HG02938 (cell line): Measurements from ENCODE around the gene PDE11A.
A peak's percentile ranks its signal among the peaks of the same experiment; 100 is the strongest.

Experiments used
- ATAC-seq: cut with Tn5 transposase; IDR thresholded peaks from one replicate; pipeline ENCODE4 v1.9.1; 2021; ENCODE audit warnings: mild to moderate bottlenecking, moderate library complexity; ENCODE audit not compliant: unreplicated experiment

Gene PDE11A

DNA sequence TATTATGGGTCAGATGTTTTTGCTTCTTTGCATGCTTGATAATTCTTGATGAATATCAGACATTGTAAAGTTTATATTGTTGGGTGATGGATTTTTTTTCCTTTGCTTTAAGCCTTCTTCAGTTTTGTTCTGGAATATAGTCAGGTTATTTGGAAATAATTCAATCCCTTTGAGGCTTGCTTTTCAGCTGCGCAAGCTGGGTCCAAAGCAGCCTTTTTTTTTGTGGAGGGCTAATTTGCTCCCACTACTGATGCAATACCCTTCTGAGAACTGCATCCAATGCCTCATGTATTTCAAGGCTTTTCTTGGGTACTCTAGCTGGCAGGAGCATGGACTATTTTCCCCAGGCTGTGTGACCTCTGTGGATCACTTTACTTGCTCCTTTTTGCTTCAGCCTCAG lies 434.1 kb downstream of the PDE11A start:
- ATAC-seq = no peak

DNA sequence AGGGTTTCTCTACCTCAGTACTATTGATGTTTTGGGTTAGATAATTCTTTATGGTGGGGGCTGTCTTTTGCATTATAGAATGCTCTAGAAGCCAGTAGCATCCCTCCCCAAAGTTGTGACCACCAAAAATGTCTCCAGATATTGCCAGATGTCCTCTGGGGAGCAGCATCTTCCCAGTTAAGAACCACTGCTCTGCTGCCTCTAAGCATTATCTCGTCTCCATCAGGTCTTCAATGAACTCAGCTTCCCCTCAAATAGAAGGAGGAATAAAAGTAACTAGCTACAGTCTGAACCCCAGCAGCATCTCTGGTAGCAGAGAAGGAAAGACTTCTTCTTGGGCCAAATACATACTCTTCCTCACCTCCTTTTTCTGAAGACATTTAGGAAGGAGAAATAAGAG lies 435.9 kb downstream of the PDE11A start:
- ATAC-seq = no peak

DNA sequence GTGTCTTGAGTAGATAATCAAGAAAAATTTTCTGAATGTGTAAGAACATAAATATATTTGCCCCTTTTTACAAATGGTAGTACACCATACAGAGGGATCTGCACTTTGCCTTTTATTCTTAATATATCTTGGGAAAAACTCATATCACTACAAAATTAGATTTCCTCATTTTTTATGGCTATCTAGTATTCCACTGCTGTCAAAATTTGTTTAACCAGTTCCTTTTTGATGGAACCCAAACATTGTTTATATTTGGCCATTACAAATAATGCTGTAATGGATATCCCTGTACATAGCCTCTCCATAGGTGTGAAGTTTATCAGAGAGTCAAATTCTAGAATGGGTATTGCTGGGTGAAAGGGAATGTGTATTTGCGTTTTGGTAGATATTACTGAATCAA lies 436.9 kb downstream of the PDE11A start:
- ATAC-seq = no peak

DNA sequence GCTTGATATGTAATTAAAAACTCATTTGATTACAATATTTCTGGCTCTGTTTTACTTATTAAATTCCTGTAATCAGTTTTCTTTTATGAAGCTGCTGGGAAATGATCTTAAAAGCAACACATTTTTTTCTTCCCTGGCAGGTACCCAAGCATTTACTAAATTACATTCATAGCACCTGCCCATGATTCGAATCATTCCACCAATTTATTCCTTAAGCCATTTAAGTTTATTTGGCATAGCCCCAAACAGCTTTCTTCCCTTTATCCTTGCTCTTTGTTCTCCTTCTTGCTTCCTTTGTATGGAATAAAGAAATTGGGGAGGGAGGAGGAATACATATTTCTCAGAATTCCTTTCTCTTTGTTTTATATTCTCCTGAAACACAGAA lies 438.7 kb downstream of the PDE11A start:
- ATAC-seq = no peak

DNA sequence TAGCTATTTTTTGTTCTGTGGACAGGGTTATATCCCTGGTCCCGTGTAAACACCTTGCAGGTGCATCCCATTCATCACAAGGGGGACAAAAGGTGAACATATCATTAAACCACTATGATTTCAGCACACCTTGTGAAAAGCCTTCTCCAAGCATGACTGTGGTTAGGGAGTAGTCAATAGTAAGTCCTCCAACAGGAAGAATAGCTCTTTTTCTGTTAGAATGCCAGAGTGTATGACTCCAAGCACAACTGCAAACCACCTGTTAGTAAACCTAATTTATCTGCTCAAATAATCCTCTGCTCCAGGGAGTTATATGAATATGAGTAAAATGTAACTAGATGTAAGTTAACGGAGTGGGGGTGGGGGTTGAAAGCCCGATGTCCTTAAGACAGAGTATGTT lies 439.5 kb downstream of the PDE11A start:
- no peak for ATAC-seq

DNA sequence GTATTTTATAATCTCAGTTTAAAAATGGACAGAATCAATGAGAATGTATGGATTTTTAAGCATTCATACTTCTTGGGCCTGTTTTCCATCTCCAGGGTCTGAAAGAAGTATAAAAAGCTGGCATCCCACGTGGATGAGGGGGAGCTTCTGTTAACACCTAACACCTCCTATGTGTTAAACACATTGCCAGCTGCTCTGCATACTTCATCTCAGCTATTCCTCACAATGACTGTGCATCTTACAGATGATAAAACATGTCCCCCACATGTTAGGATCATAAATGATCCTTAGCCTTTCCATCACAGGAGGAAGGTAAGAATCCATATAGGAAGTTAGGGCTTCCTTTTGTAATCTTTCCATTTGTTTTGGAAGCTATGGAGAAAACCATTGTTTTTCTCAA lies 440.9 kb downstream of the PDE11A start:
- no peak for ATAC-seq

DNA sequence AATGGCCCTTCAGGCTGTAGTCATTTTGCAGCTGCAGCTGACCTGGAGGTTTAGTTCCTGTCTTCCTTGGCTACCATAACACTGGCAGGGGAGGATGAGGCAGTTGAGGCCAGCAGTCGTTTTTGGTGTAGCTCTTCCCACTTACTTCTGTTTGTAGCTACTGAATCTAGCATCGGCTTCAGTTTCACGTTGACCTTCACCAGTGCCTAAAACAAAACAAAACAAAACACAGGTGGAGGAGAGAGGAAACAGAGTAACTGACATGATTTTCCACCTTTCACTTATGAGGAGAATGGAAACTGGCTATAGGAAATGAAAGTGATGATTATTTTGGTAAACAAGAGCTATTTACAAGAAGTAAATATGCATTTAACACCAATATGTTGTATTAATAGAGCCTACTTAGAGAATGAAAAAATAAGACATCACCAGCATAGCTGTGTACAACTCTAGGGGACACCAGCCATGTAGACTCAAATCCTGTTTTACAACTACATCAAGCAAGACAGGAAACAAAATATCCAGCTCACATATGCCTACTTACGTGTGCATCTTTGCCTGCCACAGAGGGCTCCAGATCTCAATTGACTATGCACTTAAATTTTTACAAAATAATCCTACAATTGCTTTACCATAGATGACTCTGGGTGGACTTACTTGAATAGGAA lies 443.1 kb downstream of the PDE11A start:
- ATAC-seq = peak; percentile 51

DNA sequence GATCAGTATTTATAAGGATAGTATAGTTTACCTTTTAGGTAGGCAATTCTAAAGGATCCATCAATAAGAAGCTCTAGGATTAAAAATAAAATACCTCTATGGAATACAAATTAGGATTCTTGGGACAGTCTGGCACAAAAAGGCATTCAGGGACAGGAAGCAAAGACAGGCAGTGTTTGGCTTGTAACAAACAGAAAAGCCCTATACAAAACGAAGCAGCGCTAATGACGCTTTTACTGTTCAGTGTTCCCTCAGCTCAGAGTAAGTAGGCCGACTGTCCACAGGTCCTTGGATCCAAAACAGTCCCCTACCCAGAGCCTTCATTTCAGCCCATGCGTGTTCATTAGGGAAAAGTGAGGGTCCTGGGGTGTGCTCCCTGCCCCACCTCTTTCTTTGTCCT lies 443.7 kb downstream of the PDE11A start:
- no peak for ATAC-seq

DNA sequence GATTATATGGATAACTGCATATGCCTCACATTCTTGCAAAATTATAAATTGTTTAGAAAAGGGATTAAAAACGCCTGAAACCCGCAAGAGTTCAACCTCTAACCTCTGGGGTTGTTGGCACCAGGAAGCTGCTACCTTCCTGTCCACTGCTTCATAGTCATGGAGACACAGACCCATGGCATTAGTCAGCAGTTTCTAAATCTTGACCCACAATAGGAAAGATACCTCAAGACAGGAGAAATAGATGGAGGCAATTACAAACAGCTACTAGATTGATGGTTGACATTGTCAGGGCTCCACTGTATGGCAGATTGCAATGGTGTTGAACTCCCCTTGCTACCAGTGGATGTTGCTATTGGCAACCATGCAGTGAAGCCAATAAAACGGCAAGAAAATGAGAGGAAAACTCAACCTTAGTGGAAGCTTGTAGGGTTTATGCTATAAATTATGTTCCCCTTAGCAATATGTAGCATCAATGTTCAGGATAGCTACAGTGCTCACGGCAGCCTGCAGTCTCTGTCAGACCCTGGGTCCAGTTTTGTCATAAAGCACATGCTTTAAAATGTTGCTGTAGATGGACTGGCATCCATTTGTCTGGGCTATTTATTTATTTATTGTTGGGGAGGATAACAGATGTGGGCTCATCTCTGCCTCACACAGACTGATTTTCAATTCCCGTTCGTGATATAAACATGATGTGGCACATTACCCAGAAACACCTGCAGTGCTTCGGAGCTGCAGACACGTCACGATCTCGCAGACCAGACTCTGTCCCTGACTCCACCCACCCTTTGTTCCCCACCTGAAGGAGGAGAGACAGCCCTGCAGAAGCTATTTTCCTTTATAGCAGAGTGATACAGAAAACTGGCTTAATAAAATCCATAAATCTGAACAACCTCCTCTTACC lies 446.6 kb downstream of the PDE11A start:
- no peak for ATAC-seq

DNA sequence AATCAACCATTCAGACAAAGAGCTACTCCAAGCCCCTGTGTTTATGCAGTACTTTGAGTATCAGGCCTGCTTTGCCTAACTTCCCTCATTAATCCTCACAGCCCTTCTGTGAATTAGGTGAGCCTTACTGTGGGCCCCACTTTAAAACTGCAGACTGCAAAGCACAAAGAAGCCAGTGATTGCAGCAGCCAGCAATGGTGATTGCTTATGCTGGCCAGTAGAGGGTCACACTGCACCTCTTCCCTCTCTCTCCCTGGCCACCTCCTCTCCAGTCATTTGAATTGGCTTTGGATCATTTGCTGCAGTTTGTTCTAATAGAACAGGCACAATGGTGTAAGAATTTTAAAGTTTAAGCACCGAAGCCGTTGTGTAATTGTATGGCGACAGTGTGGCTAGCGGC lies 450.1 kb downstream of the PDE11A start:
- ATAC-seq = no peak

DNA sequence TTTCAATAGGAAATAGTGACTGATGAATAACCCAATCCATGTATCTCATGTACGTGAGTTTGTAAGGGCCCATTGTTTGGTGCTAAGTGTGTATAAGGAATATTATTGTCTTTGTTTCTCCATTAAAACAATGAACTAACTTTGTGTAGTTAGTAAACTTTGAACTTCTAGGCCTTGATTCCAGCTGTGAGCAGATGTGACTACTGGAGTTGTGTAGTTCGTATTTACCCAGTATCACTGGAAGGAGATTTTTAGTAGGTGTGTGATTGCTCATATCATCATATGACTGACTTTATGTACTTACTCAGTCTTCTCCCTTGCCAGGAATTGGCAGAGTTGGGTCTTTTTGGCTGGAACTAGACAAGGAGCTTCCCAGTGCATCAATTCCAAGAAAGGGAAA lies 452.6 kb downstream of the PDE11A start:
- ATAC-seq = no peak

DNA sequence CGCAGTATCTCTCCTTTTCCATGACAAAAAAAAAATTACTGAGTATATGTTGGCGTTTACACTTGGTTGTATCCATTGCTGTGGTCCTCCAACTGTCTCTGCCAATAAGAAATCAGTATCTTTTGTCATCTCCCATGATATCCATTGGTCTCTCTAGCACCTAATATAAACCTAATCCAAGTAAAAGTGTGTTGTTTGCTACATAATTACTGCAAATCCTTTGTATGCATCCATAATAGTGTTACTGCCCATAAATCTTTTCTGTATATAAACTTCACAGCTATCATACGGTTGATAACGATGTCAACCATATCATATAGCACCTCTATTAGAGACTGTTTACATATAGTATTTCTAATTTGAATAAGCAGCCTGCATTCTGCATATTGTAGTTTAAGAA lies 453.1 kb downstream of the PDE11A start:
- no peak for ATAC-seq

DNA sequence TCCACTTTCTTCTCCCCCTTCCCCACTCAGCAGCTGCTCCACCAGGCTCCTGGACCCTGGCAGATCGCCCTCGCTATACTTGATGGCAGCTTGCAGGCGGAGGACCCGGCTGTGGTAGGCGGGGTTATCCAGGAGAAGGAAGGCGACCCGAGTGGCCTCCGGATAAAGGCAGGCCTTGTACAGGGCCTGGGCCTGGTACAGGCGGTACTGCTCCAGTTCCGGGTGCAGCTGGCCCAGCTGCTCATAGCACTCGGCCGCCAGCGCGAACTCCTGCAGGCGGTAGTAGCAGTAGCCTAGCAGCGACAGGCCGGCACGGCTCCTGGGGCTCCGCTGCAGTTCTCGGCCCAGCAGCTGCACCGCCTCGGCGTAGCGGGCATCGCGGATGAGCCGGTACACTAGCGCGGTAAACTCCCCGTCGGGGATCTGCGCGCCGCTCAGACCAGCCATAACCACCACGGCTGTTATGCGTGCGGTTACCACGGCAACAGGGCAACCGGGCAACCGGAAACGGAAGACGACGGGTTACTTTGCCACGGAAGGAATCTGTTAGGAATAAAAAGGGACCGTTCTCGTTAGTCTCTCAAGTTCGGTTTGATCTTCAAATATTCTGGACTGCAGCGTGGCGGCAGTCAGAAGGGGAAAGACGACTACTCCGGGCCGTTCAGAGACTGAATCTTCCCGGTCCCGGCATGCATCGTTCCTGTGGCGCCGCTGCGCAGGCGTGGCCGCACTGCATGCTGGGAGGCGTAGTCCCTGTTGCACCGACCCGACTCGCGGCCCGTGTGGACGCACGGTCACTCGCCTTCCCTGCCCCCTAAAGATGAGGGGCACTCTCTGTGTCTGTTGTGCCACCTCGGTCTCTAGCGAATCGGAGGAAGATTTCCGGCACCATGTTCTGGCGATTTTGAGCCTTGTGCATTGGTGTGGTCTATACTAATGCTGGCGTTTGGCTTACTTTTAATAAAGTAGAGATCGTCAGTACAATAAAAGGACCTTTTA lies 454.0 kb downstream of the PDE11A start:
- ATAC-seq = peak; percentile 95

DNA sequence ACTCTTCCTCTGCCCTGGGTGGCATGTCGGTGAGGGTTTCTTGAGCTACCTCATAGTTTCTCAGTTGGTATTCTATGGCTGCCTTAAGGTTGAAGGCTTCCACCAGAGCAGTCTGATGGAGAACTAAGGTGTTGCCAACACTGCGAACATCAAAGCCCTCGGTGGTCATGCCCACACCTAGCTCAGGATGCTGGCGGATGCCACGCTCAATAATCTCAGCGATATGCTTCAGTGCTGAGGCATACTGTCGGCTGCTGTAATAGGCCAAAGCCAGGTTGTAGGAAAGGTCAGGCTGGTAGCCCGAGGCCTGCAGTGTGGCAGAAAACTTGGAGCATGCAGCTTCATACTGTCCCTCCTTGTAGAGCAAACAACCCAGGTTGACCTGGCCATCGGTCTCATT lies 454.7 kb downstream of the PDE11A start:
- ATAC-seq = no peak

DNA sequence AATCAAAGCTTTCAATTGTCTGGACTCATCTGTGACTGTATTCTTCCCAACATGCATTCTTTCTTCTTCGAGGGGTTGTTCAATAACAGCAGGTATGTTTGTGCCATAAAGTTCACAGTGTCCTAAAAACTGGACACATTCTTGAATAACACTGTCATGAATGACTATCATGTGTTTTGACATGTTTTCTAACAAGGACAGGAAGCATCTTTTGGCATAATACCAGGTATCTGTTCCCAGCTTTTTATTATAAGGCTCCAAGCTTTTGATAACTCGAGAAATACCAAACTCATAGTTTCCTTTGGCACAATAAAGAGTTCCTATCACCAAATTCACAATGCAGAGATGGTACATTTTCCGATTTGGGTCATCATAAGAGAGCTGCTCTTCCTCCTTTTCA lies 455.8 kb downstream of the PDE11A start:
- ATAC-seq = no peak

DNA sequence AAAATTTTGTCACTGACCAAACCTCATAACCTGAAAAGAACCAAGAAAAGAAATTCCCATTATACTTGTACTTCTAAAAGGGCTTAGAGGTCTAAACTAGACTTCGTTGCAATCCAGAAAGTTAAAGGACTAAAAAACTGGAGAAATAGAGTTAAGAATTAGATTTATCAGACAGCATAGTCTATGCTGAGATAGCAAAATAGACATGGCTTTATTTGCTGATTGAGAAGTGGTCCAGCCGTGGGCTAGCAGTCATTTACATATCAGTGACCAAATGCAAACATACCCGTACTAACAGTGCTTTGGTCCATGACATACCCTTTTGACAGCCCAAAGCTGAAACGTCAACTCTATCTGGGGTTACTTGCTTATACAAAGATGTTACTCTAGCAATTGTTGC lies 456.5 kb downstream of the PDE11A start:
- no peak for ATAC-seq

DNA sequence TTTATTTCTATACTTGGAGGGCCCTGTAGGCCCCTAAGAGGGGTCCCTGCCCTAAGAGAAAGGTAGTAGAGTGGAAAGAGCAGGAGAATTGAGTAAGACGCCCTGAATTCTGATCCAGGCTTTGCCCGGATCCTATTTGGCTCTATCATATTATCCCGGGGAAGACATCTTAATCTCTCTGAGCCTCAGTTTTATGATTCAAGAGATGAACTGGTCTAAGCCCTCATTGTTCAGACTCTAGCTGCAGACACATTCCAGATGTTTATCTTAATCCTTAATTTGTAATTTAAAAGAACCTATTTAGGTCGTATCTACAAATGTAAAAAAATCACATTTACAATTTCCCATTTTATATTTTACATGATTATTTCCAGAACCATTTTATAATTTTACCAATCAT lies 459.9 kb downstream of the PDE11A start:
- ATAC-seq = no peak

DNA sequence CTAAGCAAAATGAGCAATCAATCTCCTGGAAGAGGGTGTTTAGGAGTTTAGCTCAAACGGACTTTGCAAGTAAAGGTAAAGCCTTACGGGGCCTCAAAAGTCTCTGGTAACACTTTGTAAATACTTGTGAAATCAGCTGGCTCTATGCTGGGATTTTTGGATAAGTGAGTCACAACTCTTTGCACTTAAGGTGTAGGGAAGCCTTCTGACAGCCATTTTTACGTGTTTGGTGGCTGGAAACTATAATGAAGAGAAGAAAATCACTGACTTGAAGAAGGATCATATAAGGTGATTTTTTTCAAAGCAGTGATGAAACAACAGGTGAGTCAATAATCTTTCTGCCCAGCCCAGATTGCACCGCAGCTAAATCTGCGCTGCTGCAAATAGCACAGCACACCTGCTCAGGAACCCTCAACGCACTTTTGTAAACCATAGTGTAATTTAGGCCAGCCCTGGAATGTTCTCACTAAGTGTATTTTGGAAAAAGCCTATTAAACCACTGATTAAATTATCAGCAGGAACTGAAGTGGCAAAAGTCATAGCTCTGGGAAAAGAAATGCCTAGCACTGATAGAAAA lies 461.2 kb downstream of the PDE11A start:
- no peak for ATAC-seq

DNA sequence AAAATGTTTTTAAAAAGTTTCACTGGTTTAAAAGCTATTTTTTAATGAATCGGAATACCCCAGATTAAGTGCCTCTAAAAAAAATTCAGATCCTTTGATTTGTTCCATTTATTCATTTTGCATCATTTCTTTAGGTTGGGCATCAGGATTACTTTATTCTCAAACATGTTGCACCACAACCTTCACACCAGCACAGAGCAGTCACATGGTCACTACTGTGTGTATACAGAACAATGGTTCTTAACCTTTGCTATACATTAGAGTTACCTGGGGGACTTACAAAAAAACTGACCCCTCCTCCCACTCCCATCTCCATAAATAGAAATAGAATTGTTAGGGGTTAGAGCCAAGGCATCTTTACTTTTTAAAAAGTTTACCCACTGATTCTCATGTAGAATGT lies 461.8 kb downstream of the PDE11A start:
- no peak for ATAC-seq

DNA sequence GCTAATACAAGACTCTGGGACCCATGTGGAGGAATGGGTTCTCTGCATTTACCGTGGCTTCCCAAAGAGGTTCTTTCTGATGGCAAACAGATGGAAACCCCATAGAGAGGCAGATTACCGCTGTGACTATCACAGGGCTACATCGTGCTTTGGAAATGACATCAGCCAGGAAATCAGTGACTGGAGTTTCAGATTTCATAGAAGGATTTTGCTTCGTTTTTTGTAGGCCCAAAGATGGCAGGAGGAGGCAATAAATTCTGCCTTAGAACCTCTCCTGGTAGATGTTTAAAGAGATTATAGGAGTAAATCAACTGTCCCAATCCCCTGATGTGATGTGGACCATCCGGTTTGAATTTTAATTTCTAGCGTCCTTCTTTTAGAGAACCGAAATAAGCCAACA lies 465.9 kb downstream of the PDE11A start:
- no peak for ATAC-seq
